Measurements from ENCODE around the gene CX3CL1. TPM values are rescaled to one million over a fixed set of nuclear protein-coding genes. Genes with fewer than 3 reads are reported as not detected.

CX3CL1 gene
- total and polyA plus RNA-seq, 10 of the 15 experiments (the other 5 are each of a cell fraction or from before 2014, with no cell fraction given), result 0.03 to 1.2 (median 0.46) TPM

DNA sequence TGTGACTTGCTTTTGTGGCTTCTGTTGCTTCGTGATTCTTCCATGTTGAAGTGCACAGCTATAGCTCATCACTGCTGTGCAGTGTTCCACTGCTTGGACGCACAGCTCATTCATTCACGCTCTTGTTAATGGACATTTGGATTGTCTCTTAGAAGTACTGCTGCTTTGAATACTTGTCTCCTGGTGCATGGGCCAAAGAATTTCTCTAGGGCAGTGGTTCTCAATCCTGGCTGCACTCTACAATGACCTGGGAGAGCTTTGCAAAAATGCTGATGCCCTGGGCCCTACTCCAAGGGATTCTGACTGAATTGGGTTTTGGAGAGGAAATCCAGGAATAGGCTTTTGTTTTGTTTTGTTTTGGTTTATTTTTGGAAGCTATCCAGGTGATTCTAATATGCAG is 52.3 kb downstream of the CX3CL1 start:
- Histone ChIP-seq H3K36me3 (ENCODE audit: control insufficient read depth in 2 of 2, insufficient read depth in 2 of 2, low read length in 1 of 2) (peaks cover 0 to 2% of the 10 kb centered on the region in 2 experiments; a peak in 3 of 4 replicates), H3K27ac (ENCODE audit: control insufficient read depth, insufficient read depth) (no peak overlapping the region), H3K27me3 (replicated peaks in 1 of 2; ENCODE audit: control insufficient read depth in 2 of 2, insufficient read depth in 2 of 2, low read length in 1 of 2) (no peaks in the 10 kb centered on the region), H4K20me1 (ENCODE audit: control insufficient read depth, insufficient read depth) (no peaks in the 10 kb centered on the region), H3K4me2 (ENCODE audit: control insufficient read depth, insufficient read depth) (no peak overlapping the region), H2AFZ (ENCODE audit: control insufficient read depth, low read depth, low read length) (no peak overlapping the region), H3K4me3 (no peak overlapping the region), H3K9me3 (replicated peaks; ENCODE audit: control insufficient read depth, insufficient read depth, low read length) (no peaks in the 10 kb centered on the region), H3K79me2 (ENCODE audit: control insufficient read depth, insufficient read depth, low read length) (no peaks in the 10 kb centered on the region), H3K9ac (ENCODE audit: control insufficient read depth, insufficient read depth, low read length) (no peak overlapping the region), H3K4me1 (ENCODE audit: control insufficient read depth, insufficient read depth, low read length) (no peaks in the 10 kb centered on the region)
- BruUV-seq (replicated peaks), result no TSS peak
- in situ Hi-C loops (cut with MboI), result no loop called here
- ChIA-PET RAD21 (ENCODE audit: unreplicated experiment) (interaction anchor here (2.0 to 2.3 kb wide), 2 partner anchors 95 to 124 kb away, joined by 6 to 7 read pairs; no protein-coding TSS in a partner anchor), SMC1A (ENCODE audit: uncharacterized antibody, unreplicated experiment) (interaction anchor here (0.7 to 1.3 kb wide), 3 partner anchors 83 to 124 kb away, joined by 3 read pairs; no protein-coding TSS in a partner anchor), POLR2A (interaction anchor here (0.7 to 1.0 kb wide), 3 partner anchors 23 to 120 kb away, joined by 3 to 9 read pairs (median 4); partner anchors contain the start of genes CIAPIN1 and COQ9), CTCF (interaction anchor here (0.6 to 14.6 kb wide), 5 partner anchors 11 to 341 kb away, joined by 3 to 632 read pairs (median 4); no protein-coding TSS in a partner anchor)
- 89% methylated on average over 3 of the region's 3 CpGs for WGBS (ENCODE audit: insufficient coverage, insufficient replicate concordance, low lambda C conversion rate, missing lambda C conversion rate)
- TF ChIP-seq ZNF384 (IDR thresholded peaks at IDR 0.05; ENCODE audit: borderline replicate concordance, low read depth, low read length) (no peak), SMAD1 (IDR thresholded peaks at IDR 0.05; ENCODE audit: low read depth, partially characterized antibody) (no peak), STAT3 (IDR thresholded peaks at IDR 0.05; ENCODE audit: low read depth, low read length) (no peak), CBX3 (IDR thresholded peaks at IDR 0.05; ENCODE audit: borderline replicate concordance, low read depth) (no peak)
- TF ChIP-seq, protein P1, sequence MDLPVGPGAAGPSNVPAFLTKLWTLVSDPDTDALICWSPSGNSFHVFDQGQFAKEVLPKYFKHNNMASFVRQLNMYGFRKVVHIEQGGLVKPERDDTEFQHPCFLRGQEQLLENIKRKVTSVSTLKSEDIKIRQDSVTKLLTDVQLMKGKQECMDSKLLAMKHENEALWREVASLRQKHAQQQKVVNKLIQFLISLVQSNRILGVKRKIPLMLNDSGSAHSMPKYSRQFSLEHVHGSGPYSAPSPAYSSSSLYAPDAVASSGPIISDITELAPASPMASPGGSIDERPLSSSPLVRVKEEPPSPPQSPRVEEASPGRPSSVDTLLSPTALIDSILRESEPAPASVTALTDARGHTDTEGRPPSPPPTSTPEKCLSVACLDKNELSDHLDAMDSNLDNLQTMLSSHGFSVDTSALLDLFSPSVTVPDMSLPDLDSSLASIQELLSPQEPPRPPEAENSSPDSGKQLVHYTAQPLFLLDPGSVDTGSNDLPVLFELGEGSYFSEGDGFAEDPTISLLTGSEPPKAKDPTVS (IDR thresholded peaks at IDR 0.05; ENCODE audit: low read depth, low read length), result no peak
- DNase-seq (ENCODE audit: low read depth, low spot score) (no peak), ATAC-seq (no peak), FAIRE-seq (no peak)
- intact Hi-C loops (cut with micrococcal nuclease; ENCODE audit: unreplicated experiment), result no loop called here
